Ecto neural progenitor cell (in vitro differentiated cells): ENCODE measurements around the gene TMEFF1.
A peak's percentile ranks its signal among the peaks of the same experiment; 100 is the strongest.

Experiments used
- DNase-seq: peaks from one replicate; pipeline ENCODE4 v3.0.0-alpha.2; 2018; ENCODE audit warnings: low spot score

The TMEFF1 gene

DNA sequence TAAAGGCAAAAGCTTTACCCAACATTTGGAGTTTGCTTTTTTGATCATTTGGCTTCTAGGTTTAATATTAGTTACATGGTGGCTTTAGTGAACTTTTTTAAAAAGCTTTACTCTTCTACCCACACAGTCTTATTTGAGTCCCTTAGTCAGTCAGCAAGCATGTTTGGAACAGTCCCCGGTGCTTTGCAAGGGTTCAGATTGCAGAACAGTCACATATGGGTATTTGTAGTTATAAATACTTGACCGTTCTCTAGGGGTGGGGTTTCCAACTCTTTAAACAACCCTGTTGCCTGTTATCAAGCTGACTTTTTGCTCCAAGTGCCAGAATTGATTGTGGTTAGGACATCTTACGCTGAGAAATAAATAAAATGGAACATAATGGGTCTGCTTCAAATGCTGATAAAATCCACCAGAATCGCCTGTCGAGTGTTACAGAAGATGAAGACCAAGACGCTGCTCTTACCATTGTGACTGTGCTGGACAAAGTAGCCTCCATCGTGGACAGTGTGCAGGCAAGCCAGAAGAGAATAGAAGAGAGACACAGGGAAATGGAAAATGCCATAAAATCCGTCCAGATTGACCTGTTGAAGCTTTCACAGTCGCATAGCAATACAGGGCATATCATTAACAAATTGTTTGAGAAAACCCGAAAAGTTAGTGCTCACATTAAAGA is 105.0 kb downstream of the TMEFF1 start, which contains the start of gene CAVIN4:
TSS of gene CAVIN4 (plus strand) at position 304 of the 673 bp plus-strand sequence. CDS start at position 369, 65 bp downstream.
- DNase-seq, result no peak

DNA sequence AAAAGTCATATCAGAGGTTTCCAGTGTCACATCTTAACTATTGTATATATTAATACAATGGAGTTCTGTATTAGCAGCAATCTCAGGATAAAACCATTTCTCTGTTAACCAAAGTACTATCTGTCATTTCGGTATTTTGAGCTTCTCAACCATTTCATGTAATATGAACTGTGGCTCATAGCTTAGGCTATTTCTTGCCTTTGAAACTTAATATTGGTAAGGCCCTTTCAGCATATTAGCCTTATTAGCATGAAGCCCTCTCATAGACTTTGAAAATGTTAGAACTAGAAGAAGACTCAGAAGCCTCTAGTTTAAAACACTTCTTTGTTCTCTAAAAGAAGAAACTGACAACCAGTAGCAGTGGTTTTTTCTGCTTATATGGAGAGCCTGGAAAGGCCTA is 105.7 kb downstream of the TMEFF1 start:
- no peak for DNase-seq

DNA sequence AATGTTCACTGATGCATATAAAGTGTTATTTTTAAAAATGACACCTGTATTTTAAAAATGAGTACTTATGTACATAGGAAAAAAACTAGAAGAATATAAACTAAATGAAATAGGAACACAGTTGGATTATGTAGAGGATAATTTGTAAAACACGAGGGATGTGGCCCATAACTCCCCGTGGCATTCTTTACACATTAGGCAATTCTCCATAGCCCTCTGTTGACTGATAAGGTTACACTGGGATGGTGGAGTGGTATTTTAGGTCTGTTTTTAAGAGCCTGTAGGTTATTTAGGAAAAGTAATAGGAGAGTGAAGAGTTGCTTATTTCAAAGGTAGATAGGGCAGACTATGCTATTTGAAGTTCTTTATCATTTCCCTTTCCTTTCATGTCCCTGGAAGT is 106.7 kb downstream of the TMEFF1 start:
- no peak for DNase-seq

DNA sequence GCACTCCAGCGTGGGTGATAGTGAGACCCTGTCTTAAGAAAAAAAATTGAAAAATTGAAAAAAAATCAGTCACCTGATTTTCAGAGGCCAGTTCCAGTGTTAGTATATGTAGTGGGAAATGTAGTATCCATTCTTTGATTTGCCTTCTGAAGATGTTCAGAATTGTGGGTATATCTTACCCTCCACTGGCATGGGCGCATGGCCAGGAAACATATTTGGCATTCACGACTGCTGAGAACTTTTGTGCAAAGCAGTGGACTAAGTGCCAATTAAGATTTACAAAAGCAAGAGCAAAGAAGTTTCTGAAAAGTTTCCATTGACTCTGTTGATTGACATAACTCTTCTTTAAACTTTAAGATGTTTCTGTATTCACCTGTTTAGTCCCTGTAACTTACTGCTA is 107.3 kb downstream of the TMEFF1 start:
- DNase-seq, result no peak

DNA sequence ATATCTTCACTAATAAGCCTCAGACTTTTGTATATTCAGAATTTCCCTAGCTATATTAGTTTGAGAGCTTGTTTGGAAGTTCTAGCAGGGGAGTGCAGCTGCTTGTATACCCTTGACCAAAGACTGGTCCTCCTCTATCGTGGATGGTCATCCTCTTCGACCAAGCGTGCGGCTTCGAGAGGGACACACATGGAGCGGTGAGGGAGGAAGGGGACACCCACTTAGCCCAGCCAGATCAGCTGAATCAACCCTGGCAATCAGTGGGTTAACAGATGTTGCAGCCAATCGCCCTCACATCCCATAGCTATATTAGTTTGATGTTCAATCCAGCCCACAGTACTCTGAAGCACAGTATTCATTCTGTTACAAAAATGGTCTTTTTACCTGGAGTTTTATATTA is 108.1 kb downstream of the TMEFF1 start:
- no peak for DNase-seq

DNA sequence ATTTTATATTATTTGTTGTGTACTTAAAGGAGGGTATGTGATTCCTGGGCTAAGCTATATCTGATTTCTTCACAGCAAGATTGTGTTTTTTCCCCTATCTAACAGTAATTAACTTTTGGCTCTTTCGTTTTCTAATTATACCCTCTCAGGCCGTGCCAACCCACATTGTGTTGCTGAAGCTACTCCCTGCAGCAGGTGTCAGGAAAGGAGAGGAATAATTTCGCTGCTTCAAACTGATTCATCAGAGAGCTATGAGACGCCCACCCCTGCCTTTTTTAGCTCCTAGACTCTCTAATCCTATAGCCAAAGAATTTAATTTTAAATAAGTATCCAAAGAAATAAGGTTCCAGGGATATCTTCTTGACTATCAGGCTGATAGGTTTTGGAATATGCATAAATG is 108.7 kb downstream of the TMEFF1 start:
- DNase-seq, result no peak

DNA sequence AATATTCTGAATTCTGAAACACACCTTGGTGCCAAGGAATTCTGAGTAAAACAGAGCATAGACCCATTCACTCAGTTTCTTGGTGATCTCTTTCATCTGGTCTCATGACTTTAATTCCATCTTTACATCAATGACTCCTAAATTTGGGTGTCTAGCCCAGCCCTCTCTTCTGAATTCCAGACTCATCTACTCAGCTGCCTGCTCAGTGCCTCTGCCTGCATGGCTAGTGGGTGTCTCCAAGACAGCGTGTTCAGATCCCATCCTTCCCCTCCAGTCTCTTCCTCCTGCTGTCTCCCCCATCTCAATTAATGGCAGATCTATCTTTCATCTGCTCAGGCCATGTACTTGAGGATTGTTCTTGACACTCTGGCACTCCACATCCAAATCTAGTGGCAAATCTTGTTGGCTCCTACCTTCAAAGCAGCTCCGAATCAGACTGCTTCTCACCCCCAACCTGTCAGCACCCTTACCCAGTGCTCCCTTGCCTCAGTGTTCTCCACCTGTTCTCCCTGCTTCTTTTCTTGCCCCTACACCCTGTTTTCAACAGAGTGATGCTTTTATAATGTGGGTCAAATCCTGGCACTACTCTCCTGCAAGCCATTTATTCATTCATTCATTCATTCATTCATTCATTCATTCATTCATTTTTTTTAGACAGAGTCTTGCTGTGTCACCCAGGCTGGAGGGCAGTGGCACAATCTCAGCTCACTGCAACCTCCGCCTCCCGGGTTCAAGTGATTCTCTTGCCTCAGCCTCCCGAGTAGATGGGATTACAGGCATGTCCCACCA is 110.3 kb downstream of the TMEFF1 start:
- DNase-seq, result no peak

DNA sequence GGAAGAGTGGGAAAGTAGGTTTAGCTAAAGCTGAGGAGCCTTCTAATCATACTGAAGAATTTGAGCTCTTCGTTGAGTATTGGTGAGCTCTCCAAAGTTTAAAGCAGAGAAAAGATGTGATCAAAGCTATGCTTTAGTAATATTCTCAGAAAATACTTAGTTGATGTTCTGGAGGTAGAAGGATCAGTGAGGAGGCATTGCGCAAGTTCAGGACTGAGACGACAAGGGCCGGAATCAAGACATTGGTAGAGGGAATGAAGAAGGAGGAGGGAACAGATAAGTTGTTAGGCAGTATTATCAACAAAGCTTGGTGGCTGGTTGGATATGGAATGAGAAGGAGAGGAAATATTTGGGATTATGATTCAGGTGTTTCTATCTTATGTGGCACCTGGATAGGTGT is 112.0 kb downstream of the TMEFF1 start:
- DNase-seq, result no peak

DNA sequence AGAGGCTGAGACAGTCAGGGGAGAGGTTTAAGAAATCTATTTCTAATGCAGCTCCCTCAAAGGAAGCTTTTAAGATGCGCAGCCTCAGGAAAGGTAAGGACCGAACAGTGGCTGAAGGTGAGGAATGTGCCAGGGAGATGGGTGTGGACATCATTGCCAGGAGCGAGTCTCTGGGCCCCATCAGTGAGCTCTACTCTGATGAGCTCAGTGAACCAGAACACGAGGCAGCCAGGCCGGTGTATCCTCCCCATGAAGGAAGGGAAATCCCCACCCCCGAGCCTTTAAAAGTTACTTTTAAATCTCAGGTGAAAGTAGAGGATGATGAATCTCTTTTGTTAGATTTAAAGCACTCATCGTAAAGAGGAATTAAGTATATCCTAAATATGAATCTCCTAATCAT is 113.1 kb downstream of the TMEFF1 start:
- no peak for DNase-seq

DNA sequence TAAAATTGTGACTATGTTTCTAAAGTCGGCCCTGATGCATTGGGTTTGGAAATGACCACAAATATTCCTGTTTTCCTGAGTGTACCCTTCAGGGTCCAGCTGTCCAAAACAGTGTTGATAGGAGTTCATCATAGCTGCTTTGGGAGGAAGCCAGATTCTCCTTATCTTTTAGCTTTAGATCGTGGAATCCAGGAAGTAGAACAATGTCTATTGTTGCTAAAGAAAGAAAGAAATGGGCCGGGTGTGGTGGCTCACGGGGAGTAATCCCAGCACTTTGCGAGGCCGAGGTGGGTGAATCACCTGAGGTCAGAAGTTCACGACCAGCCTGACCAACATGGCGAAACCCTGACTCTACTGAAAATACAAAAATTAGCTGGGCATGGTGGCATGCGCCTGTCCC is 114.4 kb downstream of the TMEFF1 start:
- no peak for DNase-seq

DNA sequence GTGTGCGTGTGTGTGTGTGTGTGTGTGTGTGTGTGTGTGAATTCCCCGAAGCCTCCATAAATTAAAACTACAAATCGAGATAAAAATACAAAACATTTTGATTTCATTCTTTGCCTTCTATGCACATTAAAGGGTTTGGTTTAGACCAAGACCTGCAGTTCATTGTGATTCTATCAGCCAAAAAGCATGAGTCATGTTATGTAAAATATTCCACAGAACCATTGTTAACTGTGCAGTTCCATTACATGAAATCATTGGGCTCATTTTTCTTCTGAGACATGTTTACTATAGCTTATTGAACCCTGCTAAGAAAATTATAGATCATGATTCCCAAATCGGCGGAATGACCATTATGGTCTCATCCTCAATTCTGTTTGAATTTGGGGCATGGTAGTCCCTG is 116.6 kb downstream of the TMEFF1 start:
- DNase-seq, result no peak

DNA sequence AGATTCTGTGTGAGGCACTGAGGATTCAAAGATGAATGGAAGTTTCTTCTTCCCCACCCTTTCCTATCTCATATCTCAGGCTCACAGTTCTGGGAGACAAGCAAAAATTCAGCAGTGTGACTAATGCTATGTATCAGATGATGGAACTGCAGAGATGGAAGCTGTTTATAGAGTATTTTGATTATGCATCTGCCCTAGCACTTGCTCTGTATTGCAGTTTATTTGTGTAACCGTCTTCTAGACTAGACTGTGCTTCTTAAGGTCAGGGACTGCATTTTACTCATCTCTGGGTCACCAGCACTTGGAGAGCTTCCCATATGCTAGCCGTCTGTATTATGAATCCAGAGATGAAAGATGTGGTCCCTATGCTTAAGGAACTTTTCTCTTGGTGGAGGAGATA is 117.5 kb downstream of the TMEFF1 start:
- no peak for DNase-seq

DNA sequence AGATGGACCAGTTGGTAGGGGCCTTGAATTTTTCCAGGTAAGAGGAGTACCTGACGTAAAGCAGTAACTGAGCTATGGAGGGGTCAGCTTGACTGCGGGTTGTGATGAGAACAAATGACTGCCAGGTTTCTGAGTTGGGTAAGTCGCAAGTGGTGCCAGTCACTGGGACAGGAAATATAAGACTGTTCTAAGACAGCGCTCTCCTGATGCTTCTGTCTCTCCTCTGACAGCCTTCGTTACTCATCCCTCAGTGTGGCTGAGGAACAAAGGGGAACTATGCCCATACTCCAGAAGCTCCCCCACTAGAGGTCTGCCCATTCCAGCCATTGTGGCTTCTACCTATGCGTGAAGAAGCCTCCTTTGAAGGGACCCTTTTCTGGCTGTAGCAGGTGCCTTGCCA is 118.2 kb downstream of the TMEFF1 start:
- DNase-seq, result no peak

DNA sequence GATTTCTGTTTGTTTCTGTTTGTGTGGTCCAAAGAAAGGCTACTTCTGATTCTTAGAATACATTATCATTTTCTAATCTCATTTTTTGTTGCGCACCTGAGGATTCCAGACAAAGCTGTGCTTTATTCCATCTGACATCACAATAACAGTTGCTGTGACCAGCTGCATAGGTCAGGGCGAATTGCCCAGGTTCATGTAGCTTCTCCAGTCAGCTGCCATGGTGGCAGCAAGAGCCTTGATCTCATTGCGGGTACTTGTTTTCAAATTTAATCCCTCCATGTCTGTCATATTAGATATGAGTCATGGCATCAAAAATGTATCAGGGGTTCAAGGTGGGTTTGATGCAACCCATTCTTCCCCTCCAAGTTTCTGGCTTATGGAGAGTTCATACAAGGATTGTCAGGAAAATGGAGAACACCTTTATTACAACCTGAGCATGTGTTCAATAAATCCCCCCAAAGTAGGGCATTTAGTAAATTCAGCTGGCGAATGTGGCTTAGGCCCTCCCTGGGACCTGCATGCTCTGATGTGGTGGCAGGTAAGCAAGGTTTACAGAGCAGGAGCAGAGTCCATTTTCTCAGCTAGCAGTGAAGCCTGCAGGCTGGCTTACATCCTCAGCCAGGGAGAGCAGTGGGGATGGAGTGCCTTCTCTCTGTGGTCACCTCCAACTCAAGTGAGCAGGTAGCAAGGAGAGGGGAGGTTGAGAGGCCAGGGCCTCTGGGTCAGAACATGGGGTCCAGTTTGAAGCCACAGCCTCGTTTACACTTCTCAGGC is 118.9 kb downstream of the TMEFF1 start:
- no peak for DNase-seq

DNA sequence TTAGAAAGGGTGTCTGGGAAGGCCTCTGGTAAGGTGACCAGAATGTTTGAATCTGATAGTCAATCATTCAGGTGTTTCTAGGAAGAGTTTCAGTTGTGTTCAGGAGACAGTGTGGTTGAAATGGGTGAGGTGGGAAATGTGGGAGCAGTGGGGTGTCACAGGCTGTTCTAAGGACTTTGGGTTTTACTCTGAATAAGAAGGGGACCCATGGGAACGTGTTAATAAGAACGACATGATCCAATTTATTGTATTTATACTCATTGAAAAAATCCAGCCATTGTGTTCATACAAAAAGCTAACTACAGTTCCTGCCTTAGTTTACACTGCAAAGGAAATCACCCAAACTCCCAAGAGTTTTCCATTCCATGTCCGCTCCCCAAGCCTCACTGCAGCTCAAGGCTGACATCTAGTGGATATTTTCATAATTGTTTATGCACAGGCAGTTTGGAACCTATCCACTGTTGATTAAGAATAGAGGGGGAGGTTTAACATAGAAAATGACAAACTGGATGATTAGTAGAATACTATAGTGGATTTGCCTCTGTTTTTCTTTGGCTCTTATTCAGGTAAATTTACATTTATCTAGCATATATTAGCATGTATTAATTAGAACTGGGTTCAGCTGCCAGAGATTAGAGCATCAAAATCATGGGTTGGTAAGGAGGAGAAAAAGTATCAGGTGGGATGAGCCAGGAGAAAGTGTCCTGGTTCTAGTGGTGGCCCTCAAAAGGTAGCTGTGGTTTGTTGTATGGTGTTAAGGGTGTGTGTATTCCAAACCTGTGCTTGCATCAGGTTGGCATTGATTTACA is 122.6 kb downstream of the TMEFF1 start:
- no peak for DNase-seq

DNA sequence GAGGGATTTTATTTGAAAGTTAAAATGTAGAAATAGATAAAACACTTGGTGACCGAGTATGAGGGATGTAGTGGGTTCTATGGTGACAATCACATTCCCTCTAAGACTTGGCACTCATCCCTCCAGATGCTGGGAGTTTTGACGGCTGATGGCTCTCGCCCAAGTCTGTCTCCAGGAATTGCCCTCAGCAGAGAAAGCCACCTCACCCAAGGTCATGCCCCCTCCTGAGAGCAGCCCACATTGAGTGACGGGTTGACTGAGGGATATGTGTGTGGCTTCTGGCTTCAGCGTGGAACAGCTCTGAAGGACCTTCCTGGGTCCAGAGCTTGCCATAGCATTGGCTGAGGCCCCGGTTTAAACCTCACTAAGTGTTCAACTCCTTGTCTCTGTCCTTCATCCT is 124.3 kb downstream of the TMEFF1 start:
- DNase-seq, result no peak

DNA sequence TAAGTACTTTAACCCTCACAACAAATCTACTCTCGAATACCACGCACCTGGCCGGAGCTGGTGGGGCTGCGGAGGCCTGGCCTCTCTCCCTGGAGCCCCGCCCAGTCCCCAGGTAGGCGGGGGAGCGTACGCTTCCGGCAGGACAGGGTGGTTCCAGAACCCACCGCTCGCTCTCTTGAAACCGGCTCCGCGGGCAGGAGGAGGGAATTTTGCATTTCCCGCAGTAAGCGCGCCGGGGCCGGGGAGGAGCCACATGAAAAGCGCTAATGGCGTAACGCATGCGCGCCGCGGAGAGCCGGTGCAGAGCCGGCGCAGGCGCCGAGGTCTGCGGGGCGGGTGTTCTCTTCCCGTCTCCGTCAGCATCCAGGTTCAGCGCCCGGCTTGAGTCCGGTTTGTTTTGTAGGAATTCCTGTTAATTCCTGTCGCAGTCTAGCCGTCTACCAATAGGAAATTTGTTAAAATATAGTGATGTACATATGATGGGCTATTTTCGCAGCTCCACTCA is 125.7 kb downstream of the TMEFF1 start:
- peak; percentile 94 for DNase-seq

DNA sequence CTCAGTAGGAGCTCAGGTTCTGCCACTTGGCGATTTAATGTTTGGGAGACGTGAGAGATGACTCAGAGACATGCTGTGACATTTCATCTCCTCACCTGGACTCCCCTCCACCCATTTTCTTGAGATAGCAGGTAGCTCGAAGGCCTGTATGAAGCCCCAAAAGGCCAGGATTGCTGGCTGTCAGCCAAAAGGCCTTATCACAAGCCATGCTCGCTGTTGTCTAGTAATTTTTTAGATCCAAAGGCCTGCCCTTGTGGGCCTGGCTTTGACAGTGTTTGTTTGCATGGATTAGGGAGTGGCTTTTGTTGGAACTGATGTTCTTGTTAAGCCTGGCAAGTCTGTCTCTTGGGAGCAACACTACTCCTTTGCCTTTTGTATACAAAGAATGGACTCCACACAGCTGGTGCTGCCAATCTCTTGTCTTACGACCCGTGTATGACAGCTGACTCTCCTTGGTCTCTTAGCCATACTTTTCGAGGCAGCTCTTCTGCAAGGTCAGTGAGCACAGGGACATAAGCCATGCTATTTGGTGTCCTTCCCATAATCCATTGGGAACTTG is 127.7 kb downstream of the TMEFF1 start:
- no peak for DNase-seq

DNA sequence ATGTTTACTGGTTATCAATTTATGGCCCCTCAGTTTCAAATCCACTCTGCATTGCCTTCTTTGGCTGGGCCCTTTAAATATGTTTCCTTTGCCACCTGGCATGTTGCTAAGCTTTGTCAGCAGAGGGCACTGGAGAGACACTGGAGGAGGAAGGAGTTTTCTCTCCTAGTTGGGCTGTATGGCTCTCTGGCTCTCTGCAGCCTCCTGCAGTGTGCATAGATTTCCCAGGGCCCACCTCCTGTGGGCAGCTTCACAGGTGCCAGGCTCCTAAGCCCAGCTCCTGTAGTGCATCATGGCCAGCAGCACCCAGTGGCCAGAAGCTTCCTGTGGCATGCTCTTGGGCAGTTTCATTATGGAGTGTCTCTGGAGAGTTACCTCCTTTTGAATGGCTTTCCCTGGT is 128.3 kb downstream of the TMEFF1 start:
- DNase-seq, result peak; percentile 63

DNA sequence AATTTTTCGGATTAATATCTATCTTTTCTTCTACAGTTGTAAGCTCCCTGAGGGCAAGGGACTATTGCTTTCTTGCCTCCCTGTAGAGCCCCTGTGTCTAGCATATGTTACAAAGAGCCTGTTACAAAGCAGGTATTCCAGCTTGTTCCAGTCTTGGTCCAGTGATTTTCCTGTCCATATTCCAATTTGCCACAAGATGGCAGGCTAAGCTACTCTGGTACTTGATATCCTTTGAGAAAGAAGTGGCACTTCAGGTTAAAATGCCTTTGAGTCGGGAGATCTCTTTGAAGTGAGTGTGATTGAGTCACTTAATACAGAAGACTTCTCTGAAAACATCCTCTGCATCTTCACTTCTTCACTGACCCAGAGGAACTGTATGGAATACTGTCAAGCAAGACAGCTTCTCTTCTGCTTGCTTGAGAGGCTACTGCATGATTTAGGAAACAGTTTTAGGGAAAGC is 129.4 kb downstream of the TMEFF1 start:
- no peak for DNase-seq

DNA sequence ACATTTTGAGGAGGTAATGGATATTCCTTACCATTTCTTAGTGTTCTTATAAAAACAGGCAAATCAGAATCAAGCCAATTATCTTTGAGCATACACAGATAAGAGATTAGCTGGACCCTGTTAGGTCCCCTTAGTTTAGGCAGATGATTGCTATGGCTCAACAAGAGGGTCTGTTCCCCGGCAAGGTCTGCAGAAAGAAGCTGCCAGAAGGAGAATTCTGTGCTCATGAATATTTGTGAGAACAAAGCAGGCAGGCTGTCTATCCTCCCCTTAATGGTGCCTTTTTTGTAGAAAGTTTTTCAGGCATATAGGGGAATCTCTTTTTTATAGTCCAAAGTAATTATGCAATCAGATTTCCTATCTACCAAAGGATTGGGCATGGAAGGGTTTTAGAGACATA is 132.5 kb downstream of the TMEFF1 start:
- no peak for DNase-seq
